ENCODE results near the gene PI4K2A. TPM values are rescaled to one million over a fixed set of nuclear protein-coding genes. Genes with fewer than 3 reads are reported as not detected.
A peak's percentile ranks its signal among the peaks of the same experiment; 100 is the strongest.

Gene PI4K2A
- total and polyA plus RNA-seq, 2 of the 13 experiments (the other 11 are each of a cell fraction or from before 2014, with no cell fraction given) = 10.9 to 14.3 TPM

DNA sequence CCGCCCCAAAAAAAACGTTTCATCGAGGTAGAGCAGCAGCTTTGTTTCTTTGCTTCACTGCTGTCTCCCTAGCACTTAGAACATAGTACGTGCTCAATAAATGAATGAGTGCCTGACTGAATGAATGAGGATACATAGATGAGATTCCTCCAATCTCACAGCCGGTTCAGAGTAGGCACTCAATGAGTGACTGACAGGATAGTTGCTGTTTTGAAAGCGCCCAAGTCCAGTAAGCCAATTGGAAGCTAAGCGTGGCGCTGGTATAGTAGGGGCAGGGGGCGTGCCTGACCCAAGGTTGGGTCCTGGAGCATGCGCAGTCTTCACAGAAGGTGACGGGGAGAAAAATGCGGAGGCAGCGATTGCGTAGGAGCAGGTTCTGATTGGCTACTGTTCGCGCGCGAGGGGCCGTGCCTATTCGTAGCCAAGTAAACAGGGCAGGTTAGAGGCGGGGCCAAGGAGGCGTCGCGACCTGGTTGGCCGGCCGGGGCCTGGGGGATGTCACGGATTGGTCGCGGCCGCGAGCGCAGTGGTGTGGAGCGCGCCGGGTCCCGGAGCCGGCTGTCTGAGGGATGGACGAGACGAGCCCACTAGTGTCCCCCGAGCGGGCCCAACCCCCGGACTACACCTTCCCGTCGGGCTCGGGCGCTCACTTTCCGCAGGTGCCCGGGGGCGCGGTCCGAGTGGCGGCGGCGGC lies at the start of gene PI4K2A (continued):
- TF ChIP-seq, protein P1, sequence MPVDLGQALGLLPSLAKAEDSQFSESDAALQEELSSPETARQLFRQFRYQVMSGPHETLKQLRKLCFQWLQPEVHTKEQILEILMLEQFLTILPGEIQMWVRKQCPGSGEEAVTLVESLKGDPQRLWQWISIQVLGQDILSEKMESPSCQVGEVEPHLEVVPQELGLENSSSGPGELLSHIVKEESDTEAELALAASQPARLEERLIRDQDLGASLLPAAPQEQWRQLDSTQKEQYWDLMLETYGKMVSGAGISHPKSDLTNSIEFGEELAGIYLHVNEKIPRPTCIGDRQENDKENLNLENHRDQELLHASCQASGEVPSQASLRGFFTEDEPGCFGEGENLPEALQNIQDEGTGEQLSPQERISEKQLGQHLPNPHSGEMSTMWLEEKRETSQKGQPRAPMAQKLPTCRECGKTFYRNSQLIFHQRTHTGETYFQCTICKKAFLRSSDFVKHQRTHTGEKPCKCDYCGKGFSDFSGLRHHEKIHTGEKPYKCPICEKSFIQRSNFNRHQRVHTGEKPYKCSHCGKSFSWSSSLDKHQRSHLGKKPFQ (CRISPR knock-in tag; IDR thresholded peaks at IDR 0.05; ENCODE audit: insufficient replicate concordance) = no peak
- no peak for TF ChIP-seq ZKSCAN5 (CRISPR knock-in tag; IDR thresholded peaks at IDR 0.05)
- TF ChIP-seq, protein P2, sequence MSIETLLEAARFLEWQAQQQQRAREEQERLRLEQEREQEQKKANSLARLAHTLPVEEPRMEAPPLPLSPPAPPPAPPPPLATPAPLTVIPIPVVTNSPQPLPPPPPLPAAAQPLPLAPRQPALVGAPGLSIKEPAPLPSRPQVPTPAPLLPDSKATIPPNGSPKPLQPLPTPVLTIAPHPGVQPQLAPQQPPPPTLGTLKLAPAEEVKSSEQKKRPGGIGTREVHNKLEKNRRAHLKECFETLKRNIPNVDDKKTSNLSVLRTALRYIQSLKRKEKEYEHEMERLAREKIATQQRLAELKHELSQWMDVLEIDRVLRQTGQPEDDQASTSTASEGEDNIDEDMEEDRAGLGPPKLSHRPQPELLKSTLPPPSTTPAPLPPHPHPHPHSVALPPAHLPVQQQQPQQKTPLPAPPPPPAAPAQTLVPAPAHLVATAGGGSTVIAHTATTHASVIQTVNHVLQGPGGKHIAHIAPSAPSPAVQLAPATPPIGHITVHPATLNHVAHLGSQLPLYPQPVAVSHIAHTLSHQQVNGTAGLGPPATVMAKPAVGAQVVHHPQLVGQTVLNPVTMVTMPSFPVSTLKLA (IDR thresholded peaks at IDR 0.05) = peak; percentile 86
- TF ChIP-seq ZNF589 (CRISPR knock-in tag; conservative IDR thresholded peaks at IDR 0.05) = no peak
- no peak for TF ChIP-seq ZNF572 (CRISPR knock-in tag; IDR thresholded peaks at IDR 0.05)
- no peak for TF ChIP-seq EHMT2 (IDR thresholded peaks at IDR 0.05; ENCODE audit: borderline replicate concordance, low read depth, low read length)
- TF ChIP-seq, protein P3, sequence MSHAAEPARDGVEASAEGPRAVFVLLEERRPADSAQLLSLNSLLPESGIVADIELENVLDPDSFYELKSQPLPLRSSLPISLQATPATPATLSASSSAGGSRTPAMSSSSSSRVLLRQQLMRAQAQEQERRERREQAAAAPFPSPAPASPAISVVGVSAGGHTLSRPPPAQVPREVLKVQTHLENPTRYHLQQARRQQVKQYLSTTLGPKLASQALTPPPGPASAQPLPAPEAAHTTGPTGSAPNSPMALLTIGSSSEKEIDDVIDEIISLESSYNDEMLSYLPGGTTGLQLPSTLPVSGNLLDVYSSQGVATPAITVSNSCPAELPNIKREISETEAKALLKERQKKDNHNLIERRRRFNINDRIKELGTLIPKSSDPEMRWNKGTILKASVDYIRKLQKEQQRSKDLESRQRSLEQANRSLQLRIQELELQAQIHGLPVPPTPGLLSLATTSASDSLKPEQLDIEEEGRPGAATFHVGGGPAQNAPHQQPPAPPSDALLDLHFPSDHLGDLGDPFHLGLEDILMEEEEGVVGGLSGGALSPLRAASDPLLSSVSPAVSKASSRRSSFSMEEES (CRISPR knock-in tag; IDR thresholded peaks at IDR 0.05) = no peak
- no peak for TF ChIP-seq POLR2AphosphoS2 (IDR thresholded peaks at IDR 0.05; ENCODE audit: low read depth, low read length)
- no peak for TF ChIP-seq CCAR2 (optimal IDR thresholded peaks at IDR 0.05; ENCODE audit: low read depth, low read length)
- no peak for TF ChIP-seq ZNF569 (CRISPR knock-in tag; IDR thresholded peaks at IDR 0.05; ENCODE audit: borderline replicate concordance)
- TF ChIP-seq, protein P4, sequence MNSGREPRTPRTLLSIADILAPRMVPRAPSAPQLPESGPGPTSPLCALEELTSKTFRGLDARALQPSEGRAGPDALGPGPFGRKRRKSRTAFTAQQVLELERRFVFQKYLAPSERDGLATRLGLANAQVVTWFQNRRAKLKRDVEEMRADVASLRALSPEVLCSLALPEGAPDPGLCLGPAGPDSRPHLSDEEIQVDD (CRISPR knock-in tag; IDR thresholded peaks at IDR 0.05; ENCODE audit: borderline replicate concordance) = no peak
- no peak for TF ChIP-seq ZNF225 (CRISPR knock-in tag; IDR thresholded peaks at IDR 0.05)
- TF ChIP-seq ARID2 (CRISPR knock-in tag; IDR thresholded peaks at IDR 0.05; ENCODE audit: borderline replicate concordance) = no peak
- no peak for TF ChIP-seq JDP2 (CRISPR knock-in tag; IDR thresholded peaks at IDR 0.05; ENCODE audit: borderline replicate concordance)
- TF ChIP-seq FLYWCH1 (CRISPR knock-in tag; IDR thresholded peaks at IDR 0.05) = no peak
- no peak for TF ChIP-seq DPF2 (CRISPR knock-in tag; IDR thresholded peaks at IDR 0.05; ENCODE audit: borderline replicate concordance, low read depth)
- no peak for TF ChIP-seq THYN1 (CRISPR knock-in tag; IDR thresholded peaks at IDR 0.05; ENCODE audit: borderline replicate concordance, low read depth)
- no peak for TF ChIP-seq ARNT2 (CRISPR knock-in tag; IDR thresholded peaks at IDR 0.05; ENCODE audit: low read depth)
- peak; percentile 40 for TF ChIP-seq SIN3A (IDR thresholded peaks at IDR 0.05; ENCODE audit: borderline replicate concordance, low read depth, low read length)
- no peak for TF ChIP-seq JUN (CRISPR knock-in tag; IDR thresholded peaks at IDR 0.05)
- TF ChIP-seq, protein P5, sequence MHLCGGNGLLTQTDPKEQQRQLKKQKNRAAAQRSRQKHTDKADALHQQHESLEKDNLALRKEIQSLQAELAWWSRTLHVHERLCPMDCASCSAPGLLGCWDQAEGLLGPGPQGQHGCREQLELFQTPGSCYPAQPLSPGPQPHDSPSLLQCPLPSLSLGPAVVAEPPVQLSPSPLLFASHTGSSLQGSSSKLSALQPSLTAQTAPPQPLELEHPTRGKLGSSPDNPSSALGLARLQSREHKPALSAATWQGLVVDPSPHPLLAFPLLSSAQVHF (CRISPR knock-in tag; IDR thresholded peaks at IDR 0.05) = no peak
- peak; percentile 86 for TF ChIP-seq TEAD3 (CRISPR knock-in tag; optimal IDR thresholded peaks at IDR 0.05; ENCODE audit: borderline replicate concordance)
- TF ChIP-seq, protein P6, sequence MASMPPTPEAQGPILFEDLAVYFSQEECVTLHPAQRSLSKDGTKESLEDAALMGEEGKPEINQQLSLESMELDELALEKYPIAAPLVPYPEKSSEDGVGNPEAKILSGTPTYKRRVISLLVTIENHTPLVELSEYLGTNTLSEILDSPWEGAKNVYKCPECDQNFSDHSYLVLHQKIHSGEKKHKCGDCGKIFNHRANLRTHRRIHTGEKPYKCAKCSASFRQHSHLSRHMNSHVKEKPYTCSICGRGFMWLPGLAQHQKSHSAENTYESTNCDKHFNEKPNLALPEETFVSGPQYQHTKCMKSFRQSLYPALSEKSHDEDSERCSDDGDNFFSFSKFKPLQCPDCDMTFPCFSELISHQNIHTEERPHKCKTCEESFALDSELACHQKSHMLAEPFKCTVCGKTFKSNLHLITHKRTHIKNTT (CRISPR knock-in tag; IDR thresholded peaks at IDR 0.05) = no peak
